OCI-LY3 (cell line): ENCODE data around the gene DDN.

Experiments
- EZH2phosphoT487 ChIP-seq: fragments of 200-600 bp; shearing (Covaris generic); IDR thresholded peaks from 2 replicates; pipeline ENCODE4 v1.6.1; 2018; ENCODE audit warnings: antibody characterized with exemption, mixed run types, low read depth
- TF ChIP-seq, protein P1 (sequence below): fragments of 200-600, 300-600 bp; sonication (generic); IDR thresholded peaks from 2 replicates; pipeline ENCODE4 v1.5.1; 2014; ENCODE audit warnings: antibody characterized with exemption, low read length, low read depth

DNA sequence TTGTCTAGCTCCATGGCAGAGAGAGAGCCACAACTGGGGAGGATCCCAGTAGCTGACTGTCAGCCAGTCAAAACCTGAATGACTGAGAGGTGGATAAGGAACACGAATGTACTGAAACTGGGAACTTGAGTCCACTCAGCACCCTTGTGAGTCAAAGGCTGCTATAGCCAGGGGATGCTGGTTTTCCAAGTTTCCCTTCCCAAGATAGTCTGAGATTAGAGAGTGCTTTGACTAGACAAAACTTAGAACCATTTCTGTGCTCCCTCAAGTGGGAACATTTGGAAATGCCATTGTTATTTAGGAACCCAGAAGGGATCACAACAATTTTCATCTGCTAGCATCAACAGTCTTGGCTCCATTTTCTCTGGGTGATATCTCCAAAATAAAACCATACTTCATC, 15.4 kb upstream of the DDN start:
- TF ChIP-seq EZH2phosphoT487: no peak
- TF ChIP-seq, protein P1, sequence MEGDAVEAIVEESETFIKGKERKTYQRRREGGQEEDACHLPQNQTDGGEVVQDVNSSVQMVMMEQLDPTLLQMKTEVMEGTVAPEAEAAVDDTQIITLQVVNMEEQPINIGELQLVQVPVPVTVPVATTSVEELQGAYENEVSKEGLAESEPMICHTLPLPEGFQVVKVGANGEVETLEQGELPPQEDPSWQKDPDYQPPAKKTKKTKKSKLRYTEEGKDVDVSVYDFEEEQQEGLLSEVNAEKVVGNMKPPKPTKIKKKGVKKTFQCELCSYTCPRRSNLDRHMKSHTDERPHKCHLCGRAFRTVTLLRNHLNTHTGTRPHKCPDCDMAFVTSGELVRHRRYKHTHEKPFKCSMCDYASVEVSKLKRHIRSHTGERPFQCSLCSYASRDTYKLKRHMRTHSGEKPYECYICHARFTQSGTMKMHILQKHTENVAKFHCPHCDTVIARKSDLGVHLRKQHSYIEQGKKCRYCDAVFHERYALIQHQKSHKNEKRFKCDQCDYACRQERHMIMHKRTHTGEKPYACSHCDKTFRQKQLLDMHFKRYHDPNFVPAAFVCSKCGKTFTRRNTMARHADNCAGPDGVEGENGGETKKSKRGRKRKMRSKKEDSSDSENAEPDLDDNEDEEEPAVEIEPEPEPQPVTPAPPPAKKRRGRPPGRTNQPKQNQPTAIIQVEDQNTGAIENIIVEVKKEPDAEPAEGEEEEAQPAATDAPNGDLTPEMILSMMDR: no peak
